Duodenal mucosa (tissue), 2 donors: ENCODE measurements around the gene CTNNA2.

Experiments used
- H3K27ac ChIP-seq: one replicate; pipeline ENCODE4 v1.7.0; 2013; ENCODE audit warnings: low read depth, low read length
- H3K27me3 ChIP-seq, 2 donors: one replicate each; pipeline ENCODE4 v1.7.0; 2013; ENCODE audit warnings: low read length in 2 of 2, control low read depth in 1 of 2; ENCODE audit not compliant: insufficient read depth in 2 of 2, control insufficient read depth in 1 of 2
- H3K36me3 ChIP-seq, 2 donors: one replicate each; pipeline ENCODE4 v1.7.0; 2013; ENCODE audit warnings: low read length in 2 of 2, control low read depth in 1 of 2; ENCODE audit not compliant: insufficient read depth in 2 of 2, control insufficient read depth in 1 of 2
- H3K4me1 ChIP-seq, 2 donors: one replicate each; pipeline ENCODE4 v1.7.0; 2013; ENCODE audit warnings: low read length in 2 of 2, control low read depth in 1 of 2; ENCODE audit not compliant: insufficient read depth in 2 of 2, control insufficient read depth in 1 of 2
- H3K4me3 ChIP-seq, 2 donors: one replicate each; pipeline ENCODE4 v1.7.0; 2013; ENCODE audit warnings: low read length in 2 of 2, low read depth in 1 of 2
- H3K9ac ChIP-seq, 2 donors: one replicate each; pipeline ENCODE4 v1.7.0; 2013; ENCODE audit warnings: low read length in 2 of 2, low read depth in 1 of 2
- H3K9me3 ChIP-seq, 2 donors: one replicate each; pipeline ENCODE4 v1.7.0; 2013; ENCODE audit warnings: low read length in 2 of 2, control low read depth in 1 of 2; ENCODE audit not compliant: control insufficient read depth in 1 of 2

Gene CTNNA2

GRCh38 chr2:80205498-80205897 is 692.6 kb downstream of the CTNNA2 start:
- no peak overlapping the region for H3K4me3 ChIP-seq
- no peaks in the 10 kb centered on the region for H3K36me3 ChIP-seq
- no peaks in the 10 kb centered on the region for H3K4me1 ChIP-seq
- H3K9ac ChIP-seq = no peak overlapping the region
- H3K27ac ChIP-seq = no peak overlapping the region
- no peaks in the 10 kb centered on the region for H3K9me3 ChIP-seq
- H3K27me3 ChIP-seq = no peaks in the 10 kb centered on the region

GRCh38 chr2:80209458-80209857 is 696.6 kb downstream of the CTNNA2 start:
- Histone ChIP-seq H3K4me3 (no peak overlapping the region), H3K9me3 (no peaks in the 10 kb centered on the region), H3K27ac (no peak overlapping the region), H3K4me1 (no peaks in the 10 kb centered on the region), H3K9ac (no peak overlapping the region), H3K36me3 (no peaks in the 10 kb centered on the region), H3K27me3 (no peaks in the 10 kb centered on the region)

- no peaks in the 10 kb centered on the region for H3K27me3 ChIP-seq
These were observed 704.6 kb downstream of the CTNNA2 start for GRCh38 chr2:80217446-80217845.

GRCh38 chr2:80222644-80223043 is 709.8 kb downstream of the CTNNA2 start:
- Histone ChIP-seq H3K4me3 (no peak overlapping the region), H3K9ac (no peak overlapping the region), H3K36me3 (no peaks in the 10 kb centered on the region), H3K9me3 (no peaks in the 10 kb centered on the region), H3K4me1 (no peaks in the 10 kb centered on the region), H3K27me3 (no peaks in the 10 kb centered on the region), H3K27ac (no peak overlapping the region)

More at GRCh38 chr2:80217446-80217845, 704.6 kb downstream of the CTNNA2 start:
- no peak overlapping the region for H3K27ac ChIP-seq
- no peaks in the 10 kb centered on the region for H3K4me1 ChIP-seq
- H3K36me3 ChIP-seq = no peaks in the 10 kb centered on the region
- no peak overlapping the region for H3K4me3 ChIP-seq
- H3K9ac ChIP-seq = no peak overlapping the region
- no peaks in the 10 kb centered on the region for H3K9me3 ChIP-seq

GRCh38 chr2:80231421-80231820 is 718.6 kb downstream of the CTNNA2 start:
- no peak overlapping the region for H3K4me3 ChIP-seq
- no peaks in the 10 kb centered on the region for H3K9me3 ChIP-seq
- no peaks in the 10 kb centered on the region for H3K4me1 ChIP-seq
- no peak overlapping the region for H3K27ac ChIP-seq
- H3K36me3 ChIP-seq = no peaks in the 10 kb centered on the region
- H3K27me3 ChIP-seq = no peaks in the 10 kb centered on the region
- no peak overlapping the region for H3K9ac ChIP-seq

GRCh38 chr2:80233333-80233732 is 720.5 kb downstream of the CTNNA2 start:
- Histone ChIP-seq H3K9me3 (no peaks in the 10 kb centered on the region), H3K36me3 (no peaks in the 10 kb centered on the region), H3K9ac (no peak overlapping the region), H3K4me3 (no peak overlapping the region), H3K27ac (no peak overlapping the region), H3K27me3 (no peaks in the 10 kb centered on the region), H3K4me1 (no peaks in the 10 kb centered on the region)

- Histone ChIP-seq H3K36me3 (no peaks in the 10 kb centered on the region), H3K9me3 (no peaks in the 10 kb centered on the region), H3K4me3 (no peak overlapping the region), H3K9ac (no peak overlapping the region), H3K4me1 (no peaks in the 10 kb centered on the region), H3K27ac (no peak overlapping the region), H3K27me3 (no peaks in the 10 kb centered on the region)
These were observed 726.0 kb downstream of the CTNNA2 start for GRCh38 chr2:80238692-80239469.

- H3K9me3 ChIP-seq = no peaks in the 10 kb centered on the region
- no peaks in the 10 kb centered on the region for H3K36me3 ChIP-seq
- H3K27ac ChIP-seq = no peak overlapping the region
- no peaks in the 10 kb centered on the region for H3K27me3 ChIP-seq
- no peak overlapping the region for H3K9ac ChIP-seq
- H3K4me3 ChIP-seq = no peak overlapping the region
- H3K4me1 ChIP-seq = no peaks in the 10 kb centered on the region
These were observed 729.6 kb downstream of the CTNNA2 start for GRCh38 chr2:80242355-80242910.

- no peaks in the 10 kb centered on the region for H3K36me3 ChIP-seq
- no peak overlapping the region for H3K9ac ChIP-seq
- no peaks in the 10 kb centered on the region for H3K4me1 ChIP-seq
- H3K27me3 ChIP-seq = no peaks in the 10 kb centered on the region
- no peak overlapping the region for H3K27ac ChIP-seq
- H3K9me3 ChIP-seq = no peaks in the 10 kb centered on the region
- H3K4me3 ChIP-seq = no peak overlapping the region
These were observed 732.2 kb downstream of the CTNNA2 start for GRCh38 chr2:80244905-80245584.

GRCh38 chr2:80246534-80246933 is 733.7 kb downstream of the CTNNA2 start:
- Histone ChIP-seq H3K4me3 (no peak overlapping the region), H3K9ac (no peak overlapping the region), H3K36me3 (no peaks in the 10 kb centered on the region), H3K27me3 (no peaks in the 10 kb centered on the region), H3K9me3 (no peaks in the 10 kb centered on the region), H3K4me1 (no peaks in the 10 kb centered on the region), H3K27ac (no peak overlapping the region)
